PC-9 (cell line): ENCODE data around the gene TOMM20. TPM values are rescaled to one million over a fixed set of nuclear protein-coding genes. Genes with fewer than 3 reads are reported as not detected.
"Not testable (repeated sequence)": the region's sequence is repeated elsewhere in the genome, so short reads cannot be mapped to it uniquely, and the experiment has no call there.

Experiments used
- BruUV-seq: library from RNA; stranded (reverse); fragments of 400-500 nt; replicated peaks from 2 replicates; lab custom pipeline; 2021; lab: Mats Ljungman, UMichigan
- CTCF ChIA-PET: fragments of 300-600 bp; sonication (Branson Sonifier 250); formaldehyde crosslinking; loops from one replicate; lab custom pipeline; 2022; ENCODE audit warnings: antibody characterized with exemption; lab: Charles Lee
- POLR2A ChIA-PET: fragments of 300-600 bp; sonication (Branson Sonifier 250); formaldehyde crosslinking; loops from one replicate; lab custom pipeline; 2022; ENCODE audit warnings: antibody characterized with exemption; ENCODE audit not compliant: unreplicated experiment; lab: Charles Lee
- DNase-seq, 2 experiments: peaks; one replicate each; pipeline versions ENCODE4 v3.0.0 to v3.0.0-alpha.2; 2015 to 2022; ENCODE audit warnings: mixed read lengths in 1 of 2
- H2AFZ ChIP-seq: fragments of 200-600 bp; sonication (generic); 2 replicates; pipeline ENCODE4 v1.8.1; 2017; ENCODE audit warnings: antibody characterized with exemption
- H3F3A ChIP-seq: fragments of 200-600 bp; sonication (generic); 2 replicates; pipeline ENCODE4 v1.8.1; 2017; ENCODE audit warnings: antibody characterized with exemption, mild to moderate bottlenecking, low read depth; ENCODE audit not compliant: insufficient read depth
- H3K27ac ChIP-seq: fragments of 200-600 bp; sonication (generic); 2 replicates; pipeline ENCODE4 v1.6.1; 2016; ENCODE audit warnings: mixed run types
- H3K27me3 ChIP-seq: fragments of 200-600 bp; sonication (generic); 2 replicates; pipeline ENCODE4 v1.6.1; 2016; ENCODE audit warnings: low read depth, mixed run types; ENCODE audit not compliant: insufficient read depth
- H3K36me3 ChIP-seq: fragments of 200-600 bp; sonication (generic); 2 replicates; pipeline ENCODE4 v1.6.1; 2016; ENCODE audit warnings: low read depth, mixed run types
- H3K4me1 ChIP-seq: fragments of 200-600 bp; sonication (generic); replicated peaks from 2 replicates; pipeline ENCODE4 v1.6.1; 2016; ENCODE audit warnings: mixed run types; ENCODE audit not compliant: insufficient read depth
- H3K4me2 ChIP-seq: fragments of 200-600 bp; sonication (generic); 2 replicates; pipeline ENCODE4 v1.6.1; 2017; ENCODE audit warnings: mixed run types
- H3K4me3 ChIP-seq: fragments of 200-600 bp; sonication (generic); 2 replicates; pipeline ENCODE4 v1.6.1; 2016; ENCODE audit warnings: mixed run types
- H3K79me2 ChIP-seq: fragments of 200-600 bp; sonication (generic); 2 replicates; pipeline ENCODE4 v1.6.1; 2017; ENCODE audit warnings: low read depth, mixed run types
- H3K9me2 ChIP-seq: fragments of 200-600 bp; sonication (generic); 2 replicates; pipeline ENCODE4 v1.8.1; 2017; ENCODE audit warnings: mild to moderate bottlenecking; ENCODE audit not compliant: insufficient read depth
- H3K9me3 ChIP-seq: fragments of 200-600 bp; sonication (generic); 2 replicates; pipeline ENCODE4 v1.8.1; 2016; ENCODE audit warnings: low read depth; ENCODE audit not compliant: insufficient read depth
- H4K20me1 ChIP-seq: fragments of 200-600 bp; sonication (generic); 2 replicates; pipeline ENCODE4 v1.8.1; 2017; ENCODE audit not compliant: insufficient read depth
- EZH2 ChIP-seq: fragments of 200-600 bp; sonication (generic); IDR thresholded peaks from 2 replicates; pipeline ENCODE4 v1.8.0; 2017; ENCODE audit warnings: antibody characterized with exemption, low read depth
- intact Hi-C: fragments of 100-400 bp; cut with micrococcal nuclease; formaldehyde crosslinking; loops from one replicate; pipeline ENCODE4 v1.10.0; 2022; ENCODE audit not compliant: unreplicated experiment
- total RNA-seq: library from RNA; stranded (reverse); gene quantifications from 2 replicates; pipeline ENCODE4 v1.2.3, GENCODE V29; 2021
- TF ChIP-seq, protein P1 (sequence below): fragments of 200-600 bp; sonication (generic); conservative IDR thresholded peaks from 2 replicates; pipeline ENCODE4 v1.6.1; 2017; ENCODE audit warnings: mixed run types, antibody characterized with exemption, mild to moderate bottlenecking, moderate library complexity

TOMM20 gene
- total RNA-seq, 1 experiment from 2014 or later: 165 TPM

DNA sequence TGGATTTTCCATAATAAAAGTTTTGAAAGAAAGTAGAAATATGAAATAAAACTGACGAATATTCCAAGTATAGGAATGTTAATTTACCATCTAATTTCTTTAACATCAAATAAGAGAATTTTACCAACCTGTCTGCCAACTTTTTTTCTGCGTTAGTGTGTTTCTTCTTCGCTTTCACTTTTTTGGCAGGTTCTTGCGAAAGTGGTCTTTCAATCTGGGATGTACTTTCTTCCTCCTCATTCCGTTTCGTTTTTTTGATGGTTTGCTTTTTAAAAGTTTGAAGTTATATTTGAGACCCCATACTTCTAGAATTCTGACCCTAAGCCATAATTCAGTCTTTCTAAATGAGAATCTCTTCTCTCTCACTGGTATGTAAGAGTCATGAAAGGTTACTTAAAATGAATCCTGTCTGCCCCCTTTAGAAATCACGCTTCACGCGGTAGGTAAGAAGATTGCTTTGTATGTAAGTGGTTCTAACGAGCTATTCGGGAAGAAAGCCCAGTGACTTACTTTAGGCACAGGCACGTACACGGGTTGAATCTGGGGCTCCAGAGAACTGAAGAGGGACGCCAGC is 31.8 kb upstream of the TOMM20 start:
- H3K4me3 ChIP-seq: peak overlapping the region; percentile 73
- peak in 1 of 2 experiments; percentile 44 for DNase-seq
- H3K27ac ChIP-seq: peak overlapping the region; percentile 85
- H4K20me1 ChIP-seq: no peaks in the 10 kb centered on the region; the same call in 1 of the 2 replicates
- TF ChIP-seq, protein P1, sequence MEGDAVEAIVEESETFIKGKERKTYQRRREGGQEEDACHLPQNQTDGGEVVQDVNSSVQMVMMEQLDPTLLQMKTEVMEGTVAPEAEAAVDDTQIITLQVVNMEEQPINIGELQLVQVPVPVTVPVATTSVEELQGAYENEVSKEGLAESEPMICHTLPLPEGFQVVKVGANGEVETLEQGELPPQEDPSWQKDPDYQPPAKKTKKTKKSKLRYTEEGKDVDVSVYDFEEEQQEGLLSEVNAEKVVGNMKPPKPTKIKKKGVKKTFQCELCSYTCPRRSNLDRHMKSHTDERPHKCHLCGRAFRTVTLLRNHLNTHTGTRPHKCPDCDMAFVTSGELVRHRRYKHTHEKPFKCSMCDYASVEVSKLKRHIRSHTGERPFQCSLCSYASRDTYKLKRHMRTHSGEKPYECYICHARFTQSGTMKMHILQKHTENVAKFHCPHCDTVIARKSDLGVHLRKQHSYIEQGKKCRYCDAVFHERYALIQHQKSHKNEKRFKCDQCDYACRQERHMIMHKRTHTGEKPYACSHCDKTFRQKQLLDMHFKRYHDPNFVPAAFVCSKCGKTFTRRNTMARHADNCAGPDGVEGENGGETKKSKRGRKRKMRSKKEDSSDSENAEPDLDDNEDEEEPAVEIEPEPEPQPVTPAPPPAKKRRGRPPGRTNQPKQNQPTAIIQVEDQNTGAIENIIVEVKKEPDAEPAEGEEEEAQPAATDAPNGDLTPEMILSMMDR: no peak
- no peak for TF ChIP-seq EZH2
- no peaks in the 10 kb centered on the region for H3K9me2 ChIP-seq
- peaks cover 16% of the 10 kb centered on the region for H3K4me1 ChIP-seq
- BruUV-seq: TSS peak; percentile 50
- H3K36me3 ChIP-seq: peaks cover 18% of the 10 kb centered on the region
- peak overlapping the region; percentile 88 for H2AFZ ChIP-seq
- intact Hi-C loops: loop anchor here (2.0 to 5.0 kb wide), 3 partner anchors 167 to 344 kb away; partner anchors contain the start of genes ARID4B, B3GALNT2 and GGPS1
- POLR2A ChIA-PET: interaction anchor here (0.5 to 0.9 kb wide), 7 partner anchors 25 to 789 kb away, joined by 3 to 6 read pairs (median 3); no protein-coding TSS in a partner anchor
- CTCF ChIA-PET: interaction anchor here (0.6 kb wide), 1 partner anchor 344 kb away, joined by 5 read pairs; the partner anchor contains the start of gene B3GALNT2
- no peaks in the 10 kb centered on the region for H3K27me3 ChIP-seq
- peak overlapping the region; percentile 82 for H3K4me2 ChIP-seq
- H3K9me3 ChIP-seq: no peaks in the 10 kb centered on the region
- H3F3A ChIP-seq: peaks cover 21% of the 10 kb centered on the region
- peaks cover 39% of the 10 kb centered on the region for H3K79me2 ChIP-seq

DNA sequence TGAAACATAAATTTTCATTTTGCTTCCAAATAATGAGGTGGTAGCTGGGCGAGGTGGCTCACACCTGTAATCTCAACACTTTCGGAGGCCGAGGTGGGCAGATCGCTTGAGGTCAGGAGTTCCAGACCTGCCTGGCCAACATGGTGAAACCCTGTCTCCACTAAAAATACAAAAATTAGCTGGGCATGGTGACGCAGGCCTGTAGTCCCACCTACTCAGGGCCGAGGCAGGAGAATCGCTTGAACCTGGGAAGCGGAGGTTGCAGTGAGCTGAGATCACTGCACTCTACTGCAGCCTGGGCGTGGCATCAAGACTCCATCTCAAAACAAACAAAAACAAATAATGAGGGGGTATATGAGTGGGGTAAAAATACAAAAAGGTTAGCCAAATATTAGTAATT is 31.3 kb upstream of the TOMM20 start:
- BruUV-seq, POLR2A ChIA-PET, H3K9me3 ChIP-seq, H3K27ac ChIP-seq, H3K27me3 ChIP-seq, H4K20me1 ChIP-seq, DNase-seq, H2AFZ ChIP-seq, H3K9me2 ChIP-seq: not testable (repeated sequence)
- intact Hi-C loops: loop anchor here (2.0 to 5.0 kb wide), 3 partner anchors 167 to 345 kb away; partner anchors contain the start of genes ARID4B, B3GALNT2 and GGPS1
- CTCF ChIA-PET: interaction anchor here (0.6 kb wide), 1 partner anchor 344 kb away, joined by 5 read pairs; the partner anchor contains the start of gene B3GALNT2
- H3K4me2 ChIP-seq: peak overlapping the region; percentile 82
- H3F3A ChIP-seq: peaks cover 18% of the 10 kb centered on the region
- H3K4me1 ChIP-seq: peaks cover 16% of the 10 kb centered on the region
- H3K79me2 ChIP-seq: peaks cover 39% of the 10 kb centered on the region
- peak overlapping the region; percentile 73 for H3K4me3 ChIP-seq
- peaks cover 18% of the 10 kb centered on the region for H3K36me3 ChIP-seq

DNA sequence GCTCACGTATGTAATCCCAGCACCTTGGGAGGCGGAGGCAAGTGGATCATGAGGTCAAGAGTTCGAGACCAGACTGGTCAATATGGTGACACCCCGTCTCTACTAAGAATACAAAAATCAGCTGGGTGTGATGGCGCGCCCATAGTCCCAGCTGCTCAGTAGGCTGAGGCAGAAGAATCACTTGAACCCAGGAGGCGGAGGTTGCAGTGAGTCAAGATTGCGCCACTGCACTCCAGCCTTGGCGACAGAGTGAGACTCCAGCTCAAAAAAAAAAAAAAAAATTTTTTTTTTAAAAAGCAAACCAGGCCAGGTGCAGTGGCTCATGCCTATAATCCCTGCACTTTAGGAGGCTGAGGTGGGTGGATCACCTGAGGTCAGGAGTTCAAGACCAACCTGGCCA is 30.6 kb upstream of the TOMM20 start:
- intact Hi-C loops, POLR2A ChIA-PET, H3K27me3 ChIP-seq, H3K27ac ChIP-seq, H3K9me2 ChIP-seq, H2AFZ ChIP-seq, H3K4me3 ChIP-seq, H4K20me1 ChIP-seq, BruUV-seq, H3K9me3 ChIP-seq, DNase-seq: not testable (repeated sequence)
- Histone ChIP-seq H3K4me2 (peak overlapping the region; percentile 82; the same call in 1 of the 2 replicates), H3K36me3 (peaks cover 18% of the 10 kb centered on the region), H3F3A (peaks cover 15% of the 10 kb centered on the region), H3K79me2 (peaks cover 39% of the 10 kb centered on the region), H3K4me1 (peaks cover 16% of the 10 kb centered on the region)
- CTCF ChIA-PET: interaction anchor here (0.6 to 0.7 kb wide), 2 partner anchors 205 to 265 kb away, joined by 3 read pairs; no protein-coding TSS in a partner anchor

DNA sequence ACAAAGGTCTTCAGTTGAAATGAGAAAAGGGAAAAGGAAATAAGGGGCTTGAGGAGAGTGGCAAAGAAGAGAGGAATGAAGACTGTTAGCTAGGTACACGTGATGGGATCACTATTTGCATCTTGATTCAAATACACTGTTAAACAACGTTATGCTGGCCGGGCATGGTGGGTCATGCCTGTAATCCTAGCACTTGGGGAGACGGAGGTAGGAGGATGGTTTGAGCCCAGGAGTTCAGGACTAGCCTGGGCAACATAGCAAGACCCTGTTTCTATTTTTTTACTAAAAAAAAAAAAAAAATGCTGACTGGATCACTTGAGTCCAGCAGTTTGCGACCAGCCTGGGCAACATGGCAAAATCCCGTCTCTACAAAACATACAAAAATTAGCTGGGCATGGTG is 30.0 kb upstream of the TOMM20 start:
- no peaks in the 10 kb centered on the region for H3K9me2 ChIP-seq
- no peak overlapping the region for H3K4me2 ChIP-seq
- H3K27ac ChIP-seq: no peak overlapping the region
- no peaks in the 10 kb centered on the region; the same call in 1 of the 2 replicates for H4K20me1 ChIP-seq
- peaks cover 21% of the 10 kb centered on the region for H3K36me3 ChIP-seq
- no peak overlapping the region for H3K4me3 ChIP-seq
- ChIA-PET CTCF (interaction anchor here (0.6 kb wide), 1 partner anchor 266 kb away, joined by 3 read pairs; no protein-coding TSS in a partner anchor), POLR2A (no interaction called here)
- intact Hi-C loops: no loop called here
- peaks cover 39% of the 10 kb centered on the region for H3K79me2 ChIP-seq
- H3K9me3 ChIP-seq: no peaks in the 10 kb centered on the region
- no peak for DNase-seq
- peaks cover 16% of the 10 kb centered on the region for H3K4me1 ChIP-seq
- BruUV-seq: no TSS peak
- no peak overlapping the region for H2AFZ ChIP-seq
- TF ChIP-seq, protein P1: no peak
- TF ChIP-seq EZH2: no peak
- H3F3A ChIP-seq: peaks cover 15% of the 10 kb centered on the region
- H3K27me3 ChIP-seq: no peaks in the 10 kb centered on the region
